ENCODE measurements around the gene GFY.

The GFY gene

DNA sequence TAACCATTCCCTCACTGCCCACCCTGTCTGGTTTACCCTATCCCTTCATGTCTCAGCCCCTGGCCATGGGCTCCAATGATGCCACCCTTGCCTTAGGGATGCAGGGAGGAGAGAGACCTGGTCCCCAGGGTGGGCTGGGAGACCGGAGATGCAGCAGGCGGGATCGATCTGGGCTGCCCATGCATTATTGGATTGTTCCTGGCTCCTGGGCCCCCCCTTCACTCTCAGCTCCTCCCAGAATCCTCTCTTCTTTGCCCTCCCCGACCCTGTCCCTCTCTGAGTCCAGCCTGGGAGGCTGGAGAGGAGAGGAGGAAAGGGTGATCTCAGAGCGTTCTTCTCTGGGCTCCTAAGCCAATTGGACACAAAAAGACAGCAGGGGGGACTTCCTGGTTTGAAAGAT lies 31.3 kb upstream of the GFY start:
- Histone ChIP-seq H3K36me3 (ENCODE audit: insufficient read depth, low read length) (no peaks in the 10 kb centered on the region), H3K9me3 (ENCODE audit: insufficient read depth, low read depth, low read length) (no peaks in the 10 kb centered on the region), H3K4me1 (ENCODE audit: insufficient read depth, low read length) (0 out of 2 replicates have a peak, but pooled peaks cover 4% of the 10 kb centered on the region), H3K9ac (ENCODE audit: low read depth, low read length) (no peak overlapping the region), H3K4me3 (ENCODE audit: low read length) (no peak overlapping the region), H3K27ac (ENCODE audit: low read depth, low read length) (no peak overlapping the region), H3K27me3 (ENCODE audit: insufficient read depth, low read length) (no peaks in the 10 kb centered on the region)
- WGBS, result 90% methylated on average over 4 of the region's 5 CpGs

DNA sequence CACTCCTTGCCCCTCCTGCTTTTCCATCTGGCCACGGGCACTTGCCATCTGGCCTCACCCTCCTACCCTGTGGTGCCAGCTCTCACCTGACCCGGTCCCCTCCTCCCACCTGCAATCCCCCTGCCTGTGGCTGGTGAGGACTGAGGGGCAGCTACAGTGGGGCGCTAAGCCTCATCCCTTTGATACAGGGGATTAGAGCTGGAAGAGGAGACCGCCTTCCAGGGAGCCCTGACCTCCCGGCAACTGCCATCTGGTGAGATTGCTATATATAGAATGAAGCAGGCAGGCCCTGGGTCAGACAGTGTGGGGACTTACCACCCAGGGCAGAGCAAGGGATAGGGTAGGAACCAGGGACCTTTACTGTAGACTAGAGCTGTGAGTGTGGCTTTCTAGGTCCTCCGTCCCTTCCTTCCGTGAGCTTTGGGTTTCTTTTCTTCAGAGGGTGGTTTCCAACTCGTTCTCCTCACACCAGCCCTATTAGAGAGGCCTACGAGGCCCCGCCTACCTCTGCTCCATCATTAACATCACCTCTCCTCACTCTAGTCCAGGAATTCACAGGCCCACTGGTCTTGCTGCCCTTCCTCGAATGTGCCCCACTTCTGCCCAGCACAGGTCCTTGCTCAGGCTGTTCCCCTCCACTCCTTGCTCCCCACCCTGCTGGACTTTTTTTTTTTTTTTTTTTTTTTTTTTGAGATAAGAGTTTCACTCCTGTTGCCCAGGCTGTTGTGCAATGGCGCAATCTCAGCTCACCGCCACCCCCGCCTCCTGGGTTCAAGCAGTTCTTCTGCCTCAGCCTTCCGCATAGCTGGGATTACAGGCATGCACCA lies 29.4 kb upstream of the GFY start:
- 76% methylated on average over 15 of the region's 15 CpGs for WGBS
- Histone ChIP-seq H3K4me3 (ENCODE audit: low read length) (no peak overlapping the region), H3K4me1 (ENCODE audit: insufficient read depth, low read length) (0 out of 2 replicates have a peak, but pooled peaks cover 4% of the 10 kb centered on the region), H3K9ac (ENCODE audit: low read depth, low read length) (no peak overlapping the region), H3K27me3 (ENCODE audit: insufficient read depth, low read length) (no peaks in the 10 kb centered on the region), H3K36me3 (ENCODE audit: insufficient read depth, low read length) (no peaks in the 10 kb centered on the region), H3K27ac (ENCODE audit: low read depth, low read length) (no peak overlapping the region), H3K9me3 (ENCODE audit: insufficient read depth, low read depth, low read length) (no peaks in the 10 kb centered on the region)

DNA sequence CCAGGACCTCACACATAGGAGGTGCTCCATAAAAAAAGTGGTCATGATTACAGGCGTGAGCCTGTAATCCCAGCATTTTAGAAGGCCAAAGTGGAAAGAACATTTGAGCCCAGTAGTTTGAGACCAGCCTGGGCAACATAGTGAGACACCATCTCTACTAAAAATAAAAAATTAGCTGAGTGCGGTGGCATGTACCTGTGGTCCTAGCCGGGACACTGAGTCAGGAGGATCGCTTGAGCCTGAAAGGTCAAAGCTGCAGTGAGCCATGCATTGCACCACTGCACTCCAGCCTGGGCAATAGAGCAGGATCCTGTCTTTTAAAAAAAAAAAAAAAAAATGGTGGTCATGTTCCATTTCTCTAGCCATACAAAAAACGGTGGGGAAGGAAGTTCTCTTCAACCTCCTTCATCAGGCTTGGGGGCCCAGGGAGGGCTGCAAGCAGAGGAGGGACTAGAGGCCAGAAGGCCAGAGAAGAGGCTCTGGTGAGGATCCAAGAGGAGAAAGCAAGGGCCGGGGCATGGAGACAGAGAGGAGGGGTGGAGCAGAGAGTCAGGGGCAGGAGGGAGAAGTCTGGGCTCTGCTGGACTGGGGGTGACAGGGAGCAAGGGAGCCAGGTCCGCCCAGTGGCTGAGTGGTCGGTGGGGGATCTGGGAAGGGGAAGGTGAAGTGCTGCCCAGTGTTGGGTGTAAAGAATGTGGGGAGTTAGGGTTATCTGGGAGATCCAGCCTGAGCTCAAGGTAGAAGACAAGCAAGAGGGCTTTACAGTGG lies 28.3 kb upstream of the GFY start:
- Histone ChIP-seq H3K9me3 (ENCODE audit: insufficient read depth, low read depth, low read length) (no peaks in the 10 kb centered on the region), H3K9ac (ENCODE audit: low read depth, low read length) (no peak overlapping the region), H3K4me3 (ENCODE audit: low read length) (no peak overlapping the region), H3K36me3 (ENCODE audit: insufficient read depth, low read length) (no peaks in the 10 kb centered on the region), H3K4me1 (ENCODE audit: insufficient read depth, low read length) (0 out of 2 replicates have a peak, but pooled peaks cover 4% of the 10 kb centered on the region), H3K27me3 (ENCODE audit: insufficient read depth, low read length) (no peaks in the 10 kb centered on the region), H3K27ac (ENCODE audit: low read depth, low read length) (no peak overlapping the region)
- 94% methylated on average over 8 of the region's 8 CpGs for WGBS

DNA sequence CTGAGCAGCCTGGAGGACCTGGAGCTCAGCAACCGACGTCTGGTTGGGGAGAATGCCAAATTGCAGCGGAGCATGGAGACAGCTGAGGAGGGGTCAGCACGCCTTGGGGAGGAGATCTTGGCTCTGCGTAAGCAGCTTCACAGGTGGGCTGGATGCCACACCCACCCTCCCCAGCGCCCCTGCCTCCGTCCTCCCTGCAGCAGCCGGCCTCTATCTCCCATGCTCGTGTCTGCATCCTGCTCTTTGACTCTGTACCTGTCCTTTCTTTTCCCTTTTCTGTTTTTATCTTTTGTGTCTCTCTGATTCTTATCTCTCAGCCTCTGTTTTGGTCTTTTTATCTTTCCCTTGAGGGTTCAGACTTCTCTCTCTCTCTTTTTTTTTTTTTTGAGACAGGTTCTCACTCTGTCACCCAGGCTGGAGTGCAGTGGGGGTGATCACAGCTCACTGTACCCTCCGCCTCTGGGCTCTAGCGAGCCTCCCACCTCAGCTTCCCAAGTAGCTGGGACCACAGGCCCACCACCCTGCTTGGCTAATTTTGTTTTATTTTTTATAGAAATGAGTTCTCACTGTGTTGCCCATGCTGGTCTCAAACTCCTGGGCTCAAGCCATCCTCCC lies 27.1 kb upstream of the GFY start:
- H3K9ac ChIP-seq (ENCODE audit: low read depth, low read length), result no peak overlapping the region

DNA sequence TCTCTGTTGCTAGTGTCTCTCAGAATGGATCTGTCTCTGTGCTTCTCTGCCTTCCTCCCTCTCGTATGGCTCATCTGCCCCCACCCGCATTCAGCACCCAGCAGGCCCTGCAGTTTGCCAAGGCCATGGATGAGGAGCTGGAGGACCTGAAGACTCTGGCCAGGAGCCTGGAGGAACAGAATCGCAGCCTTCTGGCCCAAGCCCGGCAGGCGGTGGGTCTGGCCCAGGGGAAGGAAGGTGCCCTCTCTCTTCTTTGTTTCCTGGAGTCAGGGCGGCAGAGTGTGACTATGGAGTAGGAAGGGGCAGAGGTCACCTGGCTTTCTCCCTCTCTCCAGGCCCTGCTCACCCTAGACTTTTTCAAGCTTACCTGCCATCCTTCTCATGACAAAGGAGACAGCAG lies 26.3 kb upstream of the GFY start:
- Histone ChIP-seq H3K9me3 (ENCODE audit: insufficient read depth, low read depth, low read length) (no peaks in the 10 kb centered on the region), H3K27me3 (ENCODE audit: insufficient read depth, low read length) (no peaks in the 10 kb centered on the region), H3K9ac (ENCODE audit: low read depth, low read length) (no peak overlapping the region), H3K4me1 (ENCODE audit: insufficient read depth, low read length) (peaks cover 11% of the 10 kb centered on the region), H3K27ac (ENCODE audit: low read depth, low read length) (no peak overlapping the region), H3K4me3 (ENCODE audit: low read length) (no peak overlapping the region), H3K36me3 (ENCODE audit: insufficient read depth, low read length) (no peaks in the 10 kb centered on the region)
- 98% methylated on average over 5 of the region's 6 CpGs for WGBS

More for the DNA sequence above, 27.1 kb upstream of the GFY start:
- Histone ChIP-seq H3K36me3 (ENCODE audit: insufficient read depth, low read length) (no peaks in the 10 kb centered on the region), H3K4me1 (ENCODE audit: insufficient read depth, low read length) (0 out of 2 replicates have a peak, but pooled peaks cover 4% of the 10 kb centered on the region), H3K27ac (ENCODE audit: low read depth, low read length) (no peak overlapping the region), H3K27me3 (ENCODE audit: insufficient read depth, low read length) (no peaks in the 10 kb centered on the region), H3K9me3 (ENCODE audit: insufficient read depth, low read depth, low read length) (no peaks in the 10 kb centered on the region), H3K4me3 (ENCODE audit: low read length) (no peak overlapping the region)
- WGBS, result 56% methylated on average over 11 of the region's 11 CpGs

DNA sequence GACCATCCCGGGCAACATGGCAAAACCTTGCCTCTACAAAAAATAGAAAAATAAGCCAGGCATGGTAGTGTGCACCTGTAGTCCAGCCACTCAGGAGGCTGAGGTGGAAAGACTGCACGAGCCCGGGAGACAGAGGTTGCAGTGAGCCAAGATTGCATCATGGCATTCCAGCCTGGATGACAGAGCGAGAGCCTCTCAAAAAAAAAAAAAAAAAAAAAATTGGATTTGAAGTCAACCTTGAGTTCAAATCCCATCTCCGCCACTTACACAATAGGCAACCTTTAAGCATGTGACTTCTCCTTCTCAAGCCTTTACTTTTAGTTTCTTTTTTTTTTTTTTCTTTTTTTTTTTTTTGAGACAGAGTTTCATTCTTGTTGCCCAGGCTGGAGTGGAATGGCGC lies 25.2 kb upstream of the GFY start:
- H3K4me3 ChIP-seq (ENCODE audit: low read length), result no peak overlapping the region
- peaks cover 19% of the 10 kb centered on the region for H3K4me1 ChIP-seq (ENCODE audit: insufficient read depth, low read length)
- no peak overlapping the region for H3K9ac ChIP-seq (ENCODE audit: low read depth, low read length)
- WGBS, result 93% methylated on average over 5 of the region's 6 CpGs
- H3K36me3 ChIP-seq (ENCODE audit: insufficient read depth, low read length), result no peaks in the 10 kb centered on the region
- H3K27me3 ChIP-seq (ENCODE audit: insufficient read depth, low read length), result no peaks in the 10 kb centered on the region
- H3K27ac ChIP-seq (ENCODE audit: low read depth, low read length), result no peak overlapping the region
- no peaks in the 10 kb centered on the region for H3K9me3 ChIP-seq (ENCODE audit: insufficient read depth, low read depth, low read length)

DNA sequence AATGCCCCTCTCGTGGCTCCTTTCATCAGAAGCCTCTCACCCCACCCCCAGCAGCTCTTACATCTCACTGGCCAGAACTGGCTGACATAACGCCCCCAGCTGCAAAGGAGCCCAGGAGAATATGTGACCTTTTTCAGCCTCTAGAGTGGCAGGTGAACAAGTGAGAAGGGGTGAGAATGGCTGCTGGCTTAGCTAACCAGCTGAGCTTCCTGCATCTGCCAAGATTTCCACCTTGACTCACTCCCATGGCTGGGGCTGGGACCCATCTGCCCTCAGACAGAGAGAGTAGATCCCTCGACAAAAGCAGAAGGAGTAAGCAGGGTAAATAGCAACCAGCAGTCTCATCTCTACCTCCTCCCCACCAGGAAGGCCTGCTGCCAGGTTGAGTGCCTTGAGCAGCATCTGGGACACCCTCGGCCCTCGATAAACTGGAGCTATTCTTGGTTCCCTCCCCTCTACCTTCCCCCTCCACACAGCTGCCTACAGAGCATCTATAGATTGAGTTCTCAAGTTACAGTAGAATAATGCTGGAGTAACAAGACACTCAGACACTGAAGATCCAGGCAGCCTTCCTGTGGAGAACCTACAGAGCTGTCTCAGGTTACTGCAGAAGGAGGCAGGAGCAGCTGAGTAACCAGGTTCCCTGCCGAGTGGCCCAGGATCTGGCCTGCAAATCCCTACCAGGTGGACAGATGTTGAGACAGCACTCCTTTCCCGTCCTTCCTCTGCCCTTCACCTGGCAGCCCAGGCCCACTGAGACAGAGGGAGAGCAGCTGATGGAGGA lies 21.6 kb upstream of the GFY start:
- peaks cover 17% of the 10 kb centered on the region for H3K4me1 ChIP-seq (ENCODE audit: insufficient read depth, low read length)
- 29% methylated on average over 7 of the region's 7 CpGs for WGBS
- no peaks in the 10 kb centered on the region for H3K36me3 ChIP-seq (ENCODE audit: insufficient read depth, low read length)
- H3K27ac ChIP-seq (ENCODE audit: low read depth, low read length), result peak overlapping the region; percentile 90
- no peaks in the 10 kb centered on the region for H3K9me3 ChIP-seq (ENCODE audit: insufficient read depth, low read depth, low read length)
- H3K9ac ChIP-seq (ENCODE audit: low read depth, low read length), result peak overlapping the region; percentile 45; the same call in 1 of the 2 replicates
- no peaks in the 10 kb centered on the region for H3K27me3 ChIP-seq (ENCODE audit: insufficient read depth, low read length)
- peak overlapping the region; percentile 38; the same call in 1 of the 2 replicates for H3K4me3 ChIP-seq (ENCODE audit: low read length)

DNA sequence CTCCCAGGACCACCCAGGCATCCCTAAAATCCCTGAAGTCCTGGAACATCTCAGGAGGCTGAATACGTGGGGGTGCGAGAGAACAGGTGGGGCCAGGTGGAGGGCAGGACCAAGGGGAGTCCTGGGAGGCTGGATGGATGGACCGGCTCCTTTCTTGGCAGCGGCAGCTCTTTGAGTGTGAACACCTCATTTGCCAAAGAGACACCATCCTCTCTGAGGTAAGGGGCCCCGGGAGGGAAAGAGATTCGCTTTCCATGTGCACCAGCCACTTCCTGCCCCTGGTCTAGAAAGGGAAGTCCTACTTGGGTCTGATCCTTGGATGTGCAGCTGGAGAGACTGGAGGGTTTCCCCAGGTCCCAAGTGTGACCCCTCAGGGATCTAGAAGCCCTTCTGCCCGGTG lies 18.1 kb upstream of the GFY start:
- no peak overlapping the region for H3K27ac ChIP-seq (ENCODE audit: low read depth, low read length)
- H3K9ac ChIP-seq (ENCODE audit: low read depth, low read length), result no peak overlapping the region
- 89% methylated on average over 7 of the region's 7 CpGs for WGBS
- no peaks in the 10 kb centered on the region for H3K27me3 ChIP-seq (ENCODE audit: insufficient read depth, low read length)
- H3K36me3 ChIP-seq (ENCODE audit: insufficient read depth, low read length), result no peaks in the 10 kb centered on the region
- no peaks in the 10 kb centered on the region for H3K9me3 ChIP-seq (ENCODE audit: insufficient read depth, low read depth, low read length)
- no peak overlapping the region for H3K4me3 ChIP-seq (ENCODE audit: low read length)
- H3K4me1 ChIP-seq (ENCODE audit: insufficient read depth, low read length), result peaks cover 15% of the 10 kb centered on the region

DNA sequence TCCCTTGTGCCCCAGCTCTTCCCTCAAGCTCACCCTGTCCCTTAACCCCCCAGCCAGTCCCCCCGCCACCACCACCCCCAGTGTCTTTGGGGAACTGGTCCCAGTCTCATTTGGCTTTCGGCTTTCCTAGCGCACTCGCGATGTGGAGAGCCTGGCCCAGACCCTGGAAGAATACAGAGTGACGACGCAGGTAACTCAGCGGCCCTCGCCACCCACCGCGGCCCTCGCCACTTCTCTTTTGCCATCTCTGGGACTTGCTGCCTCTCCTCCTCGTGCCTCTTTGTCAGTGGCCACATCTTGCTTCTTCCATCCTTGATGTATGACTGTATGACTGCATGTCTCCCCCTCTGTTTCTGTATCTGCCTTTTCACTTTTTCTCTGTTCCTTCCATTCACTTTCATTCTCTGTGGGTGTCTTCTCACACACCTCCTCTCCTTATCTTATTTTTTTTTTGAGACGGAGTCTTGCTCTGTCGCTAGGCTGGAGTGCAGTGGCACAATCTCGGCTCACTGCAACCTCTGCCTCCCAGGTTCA lies 17.6 kb upstream of the GFY start:
- H3K36me3 ChIP-seq (ENCODE audit: insufficient read depth, low read length), result no peaks in the 10 kb centered on the region
- 94% methylated on average over 16 of the region's 16 CpGs for WGBS
- no peak overlapping the region for H3K27ac ChIP-seq (ENCODE audit: low read depth, low read length)
- no peak overlapping the region for H3K4me3 ChIP-seq (ENCODE audit: low read length)
- H3K9me3 ChIP-seq (ENCODE audit: insufficient read depth, low read depth, low read length), result no peaks in the 10 kb centered on the region
- peaks cover 15% of the 10 kb centered on the region for H3K4me1 ChIP-seq (ENCODE audit: insufficient read depth, low read length)
- H3K9ac ChIP-seq (ENCODE audit: low read depth, low read length), result no peak overlapping the region
- H3K27me3 ChIP-seq (ENCODE audit: insufficient read depth, low read length), result no peaks in the 10 kb centered on the region

DNA sequence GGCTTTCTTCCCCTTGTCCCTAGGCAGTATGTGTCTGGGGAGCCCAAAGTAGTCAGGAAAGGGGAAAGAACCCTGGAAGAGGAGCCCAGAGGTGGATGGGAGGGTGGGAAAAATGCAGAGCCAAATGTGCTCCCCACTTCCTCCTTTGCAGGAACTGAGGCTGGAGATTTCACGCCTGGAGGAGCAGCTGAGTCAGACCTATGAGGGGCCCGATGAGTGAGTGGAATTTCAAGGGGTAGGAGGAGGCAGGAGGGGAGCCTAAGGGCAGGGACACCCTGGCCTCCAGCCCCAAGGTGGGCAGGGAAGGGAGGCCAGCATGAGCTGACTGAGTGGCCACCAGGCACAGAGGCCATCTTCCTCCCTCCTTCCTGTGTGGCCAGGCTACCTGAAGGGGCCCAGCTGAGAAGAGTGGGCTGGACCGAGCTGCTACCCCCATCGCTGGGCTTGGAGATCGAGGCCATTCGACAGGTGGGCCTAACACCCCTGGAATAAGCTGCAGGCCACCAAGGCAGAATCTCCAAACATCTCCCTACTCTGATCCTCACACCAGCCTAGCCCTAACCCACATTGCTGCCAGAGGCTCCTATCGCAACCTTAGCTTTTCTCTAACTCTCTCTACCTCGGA lies 16.3 kb upstream of the GFY start:
- Histone ChIP-seq H3K9ac (ENCODE audit: low read depth, low read length) (no peak overlapping the region), H3K4me1 (ENCODE audit: insufficient read depth, low read length) (peaks cover 11% of the 10 kb centered on the region), H3K36me3 (ENCODE audit: insufficient read depth, low read length) (no peaks in the 10 kb centered on the region), H3K9me3 (ENCODE audit: insufficient read depth, low read depth, low read length) (no peaks in the 10 kb centered on the region), H3K27me3 (ENCODE audit: insufficient read depth, low read length) (no peaks in the 10 kb centered on the region), H3K4me3 (ENCODE audit: low read length) (no peak overlapping the region), H3K27ac (ENCODE audit: low read depth, low read length) (no peak overlapping the region)
- 91% methylated on average over 8 of the region's 8 CpGs for WGBS

Measured in HUES64 (cell line).